Uterus (tissue), 2 donors: ENCODE data around the gene FMOD.

Source experiments
- CTCF ChIP-seq, 4 experiments: fragments of 200-600 bp in 2 of 4; fragments of 450-650 bp in 2 of 4; sonication (generic) in 2 of 4; IDR thresholded peaks; one replicate each; pipeline ENCODE4 v1.5.1; 2016 to 2019; ENCODE audit warnings: antibody characterized with exemption in 4 of 4, mild to moderate bottlenecking in 2 of 4, moderate library complexity in 1 of 4
- POLR2A ChIP-seq, 2 donors: fragments of 450-650 bp; IDR thresholded peaks; one replicate each; pipeline ENCODE4 v1.6.1; 2016; ENCODE audit warnings: antibody characterized with exemption in 2 of 2, mild to moderate bottlenecking in 1 of 2, moderate library complexity in 1 of 2

GRCh38 chr1:203342192-203342940, 8.6 kb downstream of the FMOD start:
- TF ChIP-seq CTCF (IDR thresholded peaks at IDR 0.05), result peak; percentile 61 to 73 (median 66)
- no peak for TF ChIP-seq POLR2A (IDR thresholded peaks at IDR 0.05)
